ENCODE measurements around the gene TMPRSS3.

- TF ChIP-seq EP300 (IDR thresholded peaks at IDR 0.05; ENCODE audit: borderline replicate concordance) = peak; percentile 77; the same call in 1 of the 2 replicates
- TF ChIP-seq, protein P1, sequence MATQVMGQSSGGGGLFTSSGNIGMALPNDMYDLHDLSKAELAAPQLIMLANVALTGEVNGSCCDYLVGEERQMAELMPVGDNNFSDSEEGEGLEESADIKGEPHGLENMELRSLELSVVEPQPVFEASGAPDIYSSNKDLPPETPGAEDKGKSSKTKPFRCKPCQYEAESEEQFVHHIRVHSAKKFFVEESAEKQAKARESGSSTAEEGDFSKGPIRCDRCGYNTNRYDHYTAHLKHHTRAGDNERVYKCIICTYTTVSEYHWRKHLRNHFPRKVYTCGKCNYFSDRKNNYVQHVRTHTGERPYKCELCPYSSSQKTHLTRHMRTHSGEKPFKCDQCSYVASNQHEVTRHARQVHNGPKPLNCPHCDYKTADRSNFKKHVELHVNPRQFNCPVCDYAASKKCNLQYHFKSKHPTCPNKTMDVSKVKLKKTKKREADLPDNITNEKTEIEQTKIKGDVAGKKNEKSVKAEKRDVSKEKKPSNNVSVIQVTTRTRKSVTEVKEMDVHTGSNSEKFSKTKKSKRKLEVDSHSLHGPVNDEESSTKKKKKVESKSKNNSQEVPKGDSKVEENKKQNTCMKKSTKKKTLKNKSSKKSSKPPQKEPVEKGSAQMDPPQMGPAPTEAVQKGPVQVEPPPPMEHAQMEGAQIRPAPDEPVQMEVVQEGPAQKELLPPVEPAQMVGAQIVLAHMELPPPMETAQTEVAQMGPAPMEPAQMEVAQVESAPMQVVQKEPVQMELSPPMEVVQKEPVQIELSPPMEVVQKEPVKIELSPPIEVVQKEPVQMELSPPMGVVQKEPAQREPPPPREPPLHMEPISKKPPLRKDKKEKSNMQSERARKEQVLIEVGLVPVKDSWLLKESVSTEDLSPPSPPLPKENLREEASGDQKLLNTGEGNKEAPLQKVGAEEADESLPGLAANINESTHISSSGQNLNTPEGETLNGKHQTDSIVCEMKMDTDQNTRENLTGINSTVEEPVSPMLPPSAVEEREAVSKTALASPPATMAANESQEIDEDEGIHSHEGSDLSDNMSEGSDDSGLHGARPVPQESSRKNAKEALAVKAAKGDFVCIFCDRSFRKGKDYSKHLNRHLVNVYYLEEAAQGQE (IDR thresholded peaks at IDR 0.05; ENCODE audit: low read depth) = no peak
- TF ChIP-seq TAF1 (IDR thresholded peaks at IDR 0.05; ENCODE audit: low read depth) = no peak
- peak; percentile 84 for TF ChIP-seq TCF12 (IDR thresholded peaks at IDR 0.05; ENCODE audit: low read depth)
These were observed 57.8 kb downstream of the TMPRSS3 start for GRCh38 chr21:42337830-42338728.

All from Ishikawa (cell line).